Measurements from ENCODE around the gene MCUR1. TPM values are rescaled to one million over a fixed set of nuclear protein-coding genes. Genes with fewer than 3 reads are reported as not detected.
A peak's percentile ranks its signal among the peaks of the same experiment; 100 is the strongest.
"Not testable (repeated sequence)": the region's sequence is repeated elsewhere in the genome, so short reads cannot be mapped to it uniquely, and the experiment has no call there.

The MCUR1 gene, protein sequence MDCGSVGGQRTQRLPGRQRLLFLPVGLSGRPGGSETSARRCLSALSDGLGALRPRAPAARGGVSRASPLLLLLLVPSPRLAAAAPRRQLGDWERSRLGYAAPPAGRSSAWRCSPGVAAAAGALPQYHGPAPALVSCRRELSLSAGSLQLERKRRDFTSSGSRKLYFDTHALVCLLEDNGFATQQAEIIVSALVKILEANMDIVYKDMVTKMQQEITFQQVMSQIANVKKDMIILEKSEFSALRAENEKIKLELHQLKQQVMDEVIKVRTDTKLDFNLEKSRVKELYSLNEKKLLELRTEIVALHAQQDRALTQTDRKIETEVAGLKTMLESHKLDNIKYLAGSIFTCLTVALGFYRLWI
- total RNA-seq = 6.5 and 7.0 TPM in 2 replicates

DNA sequence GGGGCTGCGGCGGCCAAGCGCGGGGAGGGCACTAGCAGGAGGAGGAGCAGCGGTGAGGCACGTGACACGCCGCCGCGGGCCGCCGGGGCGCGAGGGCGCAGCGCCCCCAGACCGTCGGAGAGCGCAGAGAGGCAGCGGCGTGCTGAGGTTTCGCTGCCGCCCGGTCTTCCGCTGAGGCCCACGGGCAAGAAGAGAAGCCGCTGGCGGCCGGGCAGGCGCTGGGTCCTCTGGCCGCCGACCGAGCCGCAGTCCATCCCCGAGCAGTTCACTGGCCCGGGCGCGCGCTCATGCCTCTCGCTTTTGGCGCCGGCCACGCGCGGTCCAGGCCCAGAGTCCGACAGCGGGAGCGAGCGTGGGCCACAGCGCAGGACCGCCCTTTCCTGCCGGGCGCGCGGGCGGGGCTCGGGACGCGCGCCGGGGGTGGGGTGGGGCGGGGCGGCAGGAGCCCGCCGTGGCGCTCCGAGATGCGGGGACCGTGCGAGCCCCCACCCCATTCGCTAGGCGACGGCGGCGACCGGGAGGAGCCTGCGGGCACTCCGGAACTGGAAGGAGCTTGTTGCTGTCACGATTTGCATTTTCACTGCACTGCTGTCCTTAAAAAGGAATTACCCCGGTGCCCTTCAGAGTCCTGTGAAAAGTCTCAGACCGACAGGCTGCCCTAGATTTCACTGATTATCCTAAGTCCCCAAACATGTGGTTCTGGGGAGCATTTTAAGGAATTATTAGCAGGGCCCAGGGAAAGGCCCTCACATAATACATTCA is at the start of gene MCUR1:
Gene MCUR1 (minus strand): TSS at position 382 of the 762 bp plus-strand sequence. CDS start 128 bp downstream, at position 254.
- peak; percentile 52 to 83 for DNase-seq (ENCODE audit: low read depth in 2 of 2)

DNA sequence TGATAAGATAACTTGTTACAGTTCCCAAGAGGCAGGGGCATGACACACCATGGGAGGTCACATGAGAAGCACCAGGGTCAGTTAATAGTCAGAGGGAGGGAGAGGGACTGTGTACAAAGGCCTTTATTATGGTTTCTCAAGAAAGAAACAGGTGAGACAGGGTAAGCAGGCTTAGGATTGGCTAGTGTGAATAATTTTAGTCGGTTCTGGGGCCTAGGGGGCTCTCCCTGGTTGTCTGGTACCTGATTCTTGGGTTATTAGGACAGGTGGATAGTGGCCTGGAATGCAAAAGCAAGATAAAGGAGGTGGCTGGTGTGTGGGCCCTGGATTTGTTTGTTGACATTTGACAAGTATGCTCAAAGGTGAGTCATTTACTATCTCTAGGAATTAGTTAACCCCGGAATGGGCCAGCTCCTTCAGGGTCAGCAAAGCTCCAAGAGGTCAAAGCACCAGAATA is 49.4 kb upstream of the MCUR1 start:
- DNase-seq (ENCODE audit: low read depth in 2 of 2) = no peak

DNA sequence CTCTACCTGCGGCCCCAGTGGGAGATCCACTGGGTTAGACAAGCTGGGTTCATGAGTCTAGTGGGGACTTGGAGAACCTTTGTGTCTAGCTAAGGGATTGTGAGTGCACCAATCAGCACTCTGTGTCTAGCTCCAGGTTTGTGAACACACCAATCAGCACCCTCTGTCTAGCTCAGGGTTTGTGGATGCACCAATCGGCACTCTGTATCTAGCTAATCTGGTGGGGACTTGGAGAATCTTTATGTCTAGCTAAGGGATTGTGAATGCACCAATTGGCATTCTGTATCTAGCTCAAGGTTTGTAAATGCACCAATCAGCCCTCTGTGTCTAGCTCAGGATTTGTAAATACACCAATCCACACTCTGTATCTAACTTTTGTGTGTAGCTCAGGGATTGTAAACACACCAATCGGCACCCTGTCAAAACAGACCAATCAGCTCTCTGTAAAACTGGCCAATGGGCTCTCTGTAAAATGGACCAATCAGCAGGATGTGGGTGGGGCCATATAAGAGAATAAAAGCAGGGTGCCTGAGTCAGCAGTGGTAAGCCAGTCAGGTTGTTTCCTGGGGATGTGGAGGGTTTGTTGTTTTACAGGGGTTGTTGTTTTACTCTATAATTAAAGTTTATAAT is 46.3 kb upstream of the MCUR1 start:
- DNase-seq (ENCODE audit: low read depth in 2 of 2) = not testable (repeated sequence)

DNA sequence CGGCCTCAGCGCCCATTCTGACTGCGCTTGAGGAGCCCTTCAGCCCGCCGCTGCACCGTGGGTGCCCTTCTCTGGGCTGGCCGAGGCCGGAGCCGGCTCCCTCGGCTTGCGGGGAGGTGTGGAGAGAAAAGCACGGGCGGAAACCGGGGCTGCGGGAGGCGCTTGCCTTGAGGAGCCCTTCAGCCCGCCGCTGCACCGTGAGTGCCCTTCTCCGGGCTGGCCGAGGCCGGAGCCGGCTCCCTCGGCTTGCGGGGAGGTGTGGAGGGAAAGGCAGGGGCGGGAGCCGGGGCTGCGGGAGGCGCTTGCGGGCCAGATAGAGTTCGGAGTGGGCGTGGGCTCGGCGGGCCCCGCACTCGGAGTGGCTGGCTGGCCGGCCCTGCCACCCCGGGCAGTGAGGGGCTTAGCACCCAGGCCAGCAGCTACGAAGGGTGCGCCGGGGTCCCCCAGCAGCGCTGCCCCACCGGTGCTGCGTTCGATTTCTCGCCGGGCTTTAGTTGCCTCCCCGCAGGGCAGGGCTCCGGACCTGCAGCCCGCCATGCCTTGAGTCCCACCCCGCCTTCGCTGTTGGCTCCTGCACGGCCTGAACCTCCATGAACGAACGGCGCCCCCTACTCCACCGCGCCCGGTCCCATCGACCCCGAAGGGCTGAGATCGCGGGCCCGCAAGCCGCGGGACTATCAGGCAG is 45.7 kb upstream of the MCUR1 start:
- no peak for DNase-seq (ENCODE audit: low read depth in 2 of 2)

DNA sequence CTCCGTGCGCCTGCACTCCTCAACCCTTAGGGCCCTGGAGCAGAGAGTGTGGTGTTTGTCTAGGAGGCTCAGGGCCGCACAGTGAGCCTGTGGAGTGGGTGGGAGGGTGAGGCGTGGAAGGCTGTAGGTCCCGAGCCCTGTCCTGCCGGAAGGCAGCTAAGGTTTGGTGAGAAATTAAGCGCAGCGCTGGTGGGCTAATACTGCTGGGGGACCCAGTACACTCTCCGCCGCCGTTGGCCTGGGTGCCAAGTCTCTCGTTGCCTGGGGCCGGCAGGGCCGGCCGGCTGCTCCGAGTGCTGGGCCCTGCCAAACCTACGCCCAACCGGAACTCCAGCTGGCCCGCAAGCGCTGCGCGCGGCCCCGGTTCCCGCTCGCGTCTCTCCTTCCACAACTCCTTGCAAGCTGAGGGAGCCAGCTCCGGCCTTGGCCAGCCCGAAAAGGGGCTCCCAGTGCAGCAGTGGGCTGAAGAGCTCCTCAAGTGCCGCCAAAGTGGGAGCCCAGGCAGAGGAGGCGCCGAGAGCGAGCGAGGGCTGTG is 40.4 kb upstream of the MCUR1 start:
- DNase-seq (ENCODE audit: low read depth in 2 of 2) = no peak

DNA sequence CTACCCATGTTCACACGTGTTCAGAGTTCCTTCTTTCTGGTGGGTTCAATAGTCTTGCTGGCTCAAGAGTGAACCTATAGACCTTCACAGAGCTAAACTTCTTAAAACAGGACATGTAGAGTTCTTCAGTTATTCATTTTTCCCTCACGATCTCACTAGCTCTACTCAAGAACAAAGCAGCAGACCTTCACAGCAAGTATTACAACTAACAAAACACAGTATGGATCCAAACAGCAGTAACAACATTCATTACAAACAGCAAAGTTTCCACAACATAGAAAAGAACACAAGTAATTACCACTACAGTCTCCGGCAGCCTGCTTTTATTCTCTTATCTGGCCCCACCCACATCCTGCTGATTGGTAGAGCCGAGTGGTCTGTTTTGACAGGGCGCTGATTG is 39.5 kb upstream of the MCUR1 start:
- no peak for DNase-seq (ENCODE audit: low read depth in 2 of 2)

DNA sequence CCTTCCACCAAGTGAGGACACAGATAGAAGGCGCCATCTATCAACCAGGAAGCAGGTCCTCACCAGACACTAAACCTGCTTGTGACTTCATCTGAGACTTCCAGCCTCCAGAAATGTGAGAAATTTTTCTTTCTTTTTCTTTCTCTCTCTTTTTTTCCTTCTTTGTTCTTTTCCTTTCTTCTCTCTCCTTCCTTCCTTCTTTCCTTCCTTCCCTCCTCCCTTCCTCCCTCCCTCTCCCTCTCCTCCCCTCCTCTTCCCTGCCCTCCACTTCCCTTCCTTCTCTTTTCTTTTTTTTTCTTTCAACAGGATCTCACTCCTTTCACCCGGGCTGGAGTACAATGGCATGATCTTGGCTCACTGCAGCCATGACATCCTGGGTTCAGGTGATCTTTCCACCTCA is 37.4 kb upstream of the MCUR1 start:
- no peak for DNase-seq (ENCODE audit: low read depth in 2 of 2)

DNA sequence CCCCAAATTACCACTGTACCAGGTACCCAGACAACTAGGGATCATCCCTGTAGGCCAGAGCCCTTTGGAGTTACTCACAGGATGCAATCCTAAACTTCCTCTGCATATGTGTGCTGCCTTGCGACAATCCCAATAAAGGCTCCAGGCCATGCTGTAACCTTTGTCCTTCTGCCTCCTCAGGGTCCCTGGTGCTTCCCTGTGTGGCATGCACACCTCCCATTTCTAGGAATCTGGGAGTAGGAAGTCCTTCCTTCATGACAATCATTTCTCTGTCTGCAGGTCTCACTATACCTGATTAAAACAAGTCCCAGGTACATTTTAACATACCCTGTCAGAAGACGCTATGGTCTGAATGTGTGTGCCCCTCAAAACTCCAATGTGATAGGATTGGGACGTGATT is 37.0 kb upstream of the MCUR1 start:
- no peak for DNase-seq (ENCODE audit: low read depth in 2 of 2)

DNA sequence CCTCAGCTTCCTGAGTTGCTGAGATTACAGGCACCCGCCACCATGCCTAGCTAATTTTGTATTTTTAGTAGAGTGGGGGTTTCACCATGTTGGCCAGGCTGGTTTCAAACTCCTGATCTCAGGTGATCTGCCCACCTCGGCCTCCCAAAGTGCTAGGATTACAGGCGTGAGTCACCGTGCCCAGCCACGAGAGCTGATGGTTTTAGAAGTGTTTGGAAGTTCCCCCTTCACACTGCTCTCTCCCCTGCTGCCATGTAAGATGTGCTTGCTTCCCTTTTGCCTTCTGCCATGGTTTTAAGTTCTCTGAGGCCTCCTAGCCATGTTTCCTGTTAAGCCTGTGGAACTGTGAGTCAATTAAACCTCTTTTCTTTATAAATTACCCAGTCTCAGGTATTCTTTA is 36.3 kb upstream of the MCUR1 start:
- DNase-seq (ENCODE audit: low read depth in 2 of 2) = not testable (repeated sequence)

DNA sequence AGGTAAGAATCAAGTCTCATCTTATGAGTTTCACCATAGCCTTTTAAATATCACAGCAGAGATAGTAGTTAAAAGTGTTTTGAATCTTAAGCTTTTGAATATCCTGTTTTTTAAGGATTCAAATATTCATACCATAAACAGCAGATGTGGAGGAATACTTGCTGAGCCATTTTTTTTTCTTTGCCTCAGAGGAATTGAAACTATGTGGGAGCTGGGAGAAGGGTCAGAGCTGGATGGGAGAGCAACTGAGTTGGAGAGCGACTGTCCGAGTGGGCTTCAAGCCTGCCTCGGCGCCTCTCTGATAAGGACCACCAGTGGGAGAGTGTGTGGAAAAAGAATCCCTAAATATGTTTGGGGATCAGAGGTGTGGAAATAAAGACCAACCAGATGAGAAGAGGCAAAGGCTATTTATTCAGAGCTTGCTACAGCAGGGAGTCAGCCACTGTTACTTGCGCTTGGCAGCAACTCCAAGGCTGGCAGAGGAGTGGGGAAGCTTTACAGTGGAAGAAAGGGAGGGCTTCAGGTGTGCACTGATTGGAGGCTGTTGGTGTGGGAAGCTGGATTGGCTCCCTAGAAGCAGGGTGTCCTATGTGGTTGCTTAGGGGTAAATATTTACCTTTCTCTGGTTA is 34.3 kb upstream of the MCUR1 start:
- DNase-seq (ENCODE audit: low read depth in 2 of 2) = no peak

DNA sequence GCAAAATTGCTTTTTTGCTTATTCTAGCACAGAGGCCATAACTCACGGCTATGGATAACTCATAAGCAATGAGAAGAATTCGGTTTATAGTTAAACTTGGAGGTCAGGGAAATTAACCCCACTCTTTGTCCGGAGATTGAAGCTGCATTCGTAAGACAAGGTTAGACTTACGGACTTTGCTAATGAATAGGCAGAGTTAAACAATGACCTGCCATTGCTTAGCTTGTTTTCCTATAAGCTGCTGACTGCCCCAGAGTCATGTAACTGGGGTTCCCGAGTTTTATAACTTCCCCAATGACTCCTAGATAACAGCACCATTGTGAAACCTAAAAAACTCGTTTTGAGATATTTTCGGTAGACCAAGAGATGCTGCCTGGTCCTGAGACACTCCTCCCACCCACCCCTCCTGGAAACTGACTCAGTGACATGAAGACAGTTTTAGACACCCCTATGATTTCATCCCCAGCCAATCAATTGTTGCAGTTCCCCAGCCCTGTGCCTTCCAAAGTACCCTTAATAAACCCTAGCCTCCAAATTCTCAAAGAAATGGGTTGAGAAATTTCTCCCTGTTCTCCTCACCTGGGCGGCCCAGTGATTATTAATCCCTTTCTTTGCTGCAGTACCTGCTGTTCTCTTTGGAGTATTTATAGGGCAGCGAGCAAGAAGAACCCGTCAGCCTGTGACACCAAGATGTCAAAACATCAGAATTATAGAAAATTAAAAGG is 33.1 kb upstream of the MCUR1 start:
- DNase-seq (ENCODE audit: low read depth in 2 of 2) = no peak

DNA sequence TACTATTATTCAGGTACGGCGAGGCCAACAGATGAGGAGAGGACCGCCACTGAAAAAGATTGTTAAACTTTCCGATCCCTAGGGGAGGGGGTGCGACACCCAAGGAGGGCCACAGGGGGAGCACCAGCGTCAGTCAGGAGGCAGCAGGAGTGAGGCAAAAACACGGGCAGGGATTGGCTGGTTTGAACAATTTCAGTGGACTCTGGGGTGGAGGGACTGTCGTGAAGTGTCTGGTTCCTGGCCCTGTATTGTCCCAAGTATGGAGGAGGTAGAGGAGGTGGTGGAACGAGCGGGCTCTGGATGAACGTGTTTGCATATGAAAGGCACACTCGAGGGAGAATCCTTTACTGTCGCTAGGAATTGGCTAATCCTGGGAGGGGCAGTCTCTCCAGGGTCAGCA is 32.5 kb upstream of the MCUR1 start:
- no peak for DNase-seq (ENCODE audit: low read depth in 2 of 2)

DNA sequence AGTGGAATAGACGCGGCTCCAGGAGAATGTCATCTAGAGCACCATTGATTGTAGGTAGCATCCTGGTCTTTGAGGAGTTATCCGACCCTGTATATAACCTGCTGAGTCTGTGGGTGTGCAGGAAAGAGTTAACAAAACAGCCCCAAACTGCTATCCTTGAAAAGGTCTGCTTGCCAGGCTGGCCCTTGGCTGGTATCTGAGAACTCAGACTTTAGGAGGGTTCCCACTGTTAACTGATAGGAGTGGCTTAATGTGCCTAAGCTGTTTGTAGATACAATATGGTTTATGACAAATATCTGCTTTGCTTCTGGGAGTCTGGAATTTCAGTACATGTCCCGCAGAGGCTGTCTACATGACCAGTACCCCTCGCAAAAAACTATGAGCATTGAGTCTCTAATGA is 27.6 kb upstream of the MCUR1 start:
- DNase-seq (ENCODE audit: low read depth in 2 of 2) = no peak

DNA sequence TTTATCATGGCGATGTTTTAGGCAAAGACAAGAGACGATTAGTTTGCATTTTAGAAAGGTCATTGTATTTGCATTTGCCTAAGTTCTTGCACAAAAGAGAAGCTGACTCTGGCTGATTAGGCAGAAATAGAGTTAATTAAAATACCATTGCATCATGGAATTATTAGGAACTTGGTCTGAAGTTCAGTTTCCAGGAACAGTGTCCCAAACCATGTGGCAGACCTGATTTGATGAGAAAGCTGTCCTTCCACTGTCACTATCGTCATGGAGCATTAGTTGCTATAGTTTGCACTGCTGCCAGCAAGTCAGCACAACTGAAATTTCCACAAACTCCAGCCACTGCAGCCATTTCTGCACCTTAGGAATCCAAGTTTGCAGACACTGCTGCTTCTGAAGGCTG is 24.3 kb upstream of the MCUR1 start:
- DNase-seq (ENCODE audit: low read depth in 2 of 2) = no peak

DNA sequence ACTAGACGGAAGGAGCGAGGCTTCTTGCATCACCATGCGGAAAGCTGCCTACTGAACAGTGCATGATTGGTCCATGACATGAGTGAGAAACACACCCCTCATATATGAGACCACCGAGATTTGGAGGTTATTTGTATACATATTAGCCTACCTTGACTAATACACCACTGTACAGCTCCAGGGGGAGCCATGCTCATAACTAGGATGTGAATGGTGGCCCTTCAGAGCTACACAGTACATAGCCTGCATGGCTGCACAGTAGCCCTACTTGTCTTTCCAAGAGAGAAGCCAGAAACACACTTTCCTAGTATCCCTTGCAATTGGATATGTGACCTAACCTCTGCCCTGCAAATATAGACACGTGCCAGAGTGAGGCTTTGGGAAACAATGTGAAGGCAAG is 21.8 kb upstream of the MCUR1 start:
- no peak for DNase-seq (ENCODE audit: low read depth in 2 of 2)

DNA sequence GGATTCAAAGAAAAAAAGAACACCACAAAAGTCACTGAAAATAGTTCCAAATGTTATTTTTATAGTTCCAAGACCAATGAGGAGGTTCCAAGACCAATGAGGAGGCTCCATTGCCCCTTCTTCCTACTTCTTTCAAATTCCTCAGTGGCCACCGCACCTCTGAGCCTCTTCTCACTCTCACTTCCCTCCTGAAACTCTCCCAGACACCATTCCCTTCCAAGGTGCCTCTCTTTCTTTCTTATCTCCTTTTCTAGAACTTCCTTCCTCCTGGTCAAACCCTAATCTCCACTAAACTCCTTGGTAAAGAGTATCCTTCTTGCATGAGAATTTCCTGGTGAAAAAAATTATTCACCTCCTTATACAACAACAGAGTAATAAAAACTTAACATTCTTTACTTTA is 20.4 kb upstream of the MCUR1 start:
- no peak for DNase-seq (ENCODE audit: low read depth in 2 of 2)

DNA sequence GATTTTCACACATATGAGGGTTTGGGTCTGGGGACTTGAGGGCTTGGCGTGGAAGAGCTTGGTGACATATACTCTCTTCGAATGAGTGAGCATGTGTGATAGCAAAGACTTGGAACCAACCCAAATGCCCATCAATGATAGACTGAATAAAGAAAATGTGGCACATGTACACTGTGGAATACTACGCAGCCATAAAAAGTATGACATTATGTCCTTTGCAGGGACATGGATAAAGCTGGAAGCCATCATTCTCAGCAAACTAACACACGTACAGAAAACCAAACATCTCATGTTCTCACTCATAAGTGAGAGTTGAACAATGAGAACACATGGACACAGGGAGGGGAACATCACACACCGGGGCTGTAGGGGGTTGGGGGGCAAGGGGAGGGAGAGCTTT is 19.7 kb upstream of the MCUR1 start:
- DNase-seq (ENCODE audit: low read depth in 2 of 2) = not testable (repeated sequence)

DNA sequence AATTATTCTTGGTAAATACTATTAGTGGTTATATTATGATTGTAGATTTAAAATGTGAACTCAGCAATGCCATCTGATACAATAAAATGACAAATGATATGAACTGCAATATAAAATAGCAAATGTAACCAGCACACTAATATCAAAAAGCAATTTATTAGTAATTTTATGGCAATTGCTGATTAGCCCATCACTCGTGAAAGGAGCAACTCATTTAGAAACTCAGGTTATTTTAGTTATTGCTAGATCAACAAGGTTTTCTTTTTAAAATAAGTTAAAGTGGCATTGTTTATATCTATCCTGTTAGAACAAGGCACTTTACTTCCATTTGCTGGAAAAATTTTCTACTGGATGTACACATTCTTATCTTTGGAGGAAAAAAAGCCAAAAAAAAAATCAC is 18.4 kb upstream of the MCUR1 start:
- DNase-seq (ENCODE audit: low read depth in 2 of 2) = no peak

DNA sequence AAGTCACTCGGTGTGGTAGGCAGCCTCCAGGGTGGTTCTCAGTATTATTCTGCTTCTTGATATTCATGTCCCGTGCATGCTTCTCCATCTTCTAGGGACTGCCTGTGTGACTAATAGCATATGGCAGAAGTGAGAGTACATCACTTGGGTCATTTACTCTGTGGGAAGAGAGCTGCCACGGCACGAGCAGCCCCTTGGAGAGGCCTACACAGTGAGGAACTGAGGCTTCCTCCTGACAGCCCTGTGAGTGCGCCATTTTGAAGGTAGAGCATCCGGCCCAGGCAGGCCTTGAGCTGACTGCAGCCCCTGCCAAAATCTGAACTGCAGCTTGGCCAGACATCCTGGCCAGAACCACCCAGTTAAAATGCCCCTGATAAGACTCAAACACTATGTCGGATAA is 17.3 kb upstream of the MCUR1 start:
- DNase-seq (ENCODE audit: low read depth in 2 of 2) = no peak

DNA sequence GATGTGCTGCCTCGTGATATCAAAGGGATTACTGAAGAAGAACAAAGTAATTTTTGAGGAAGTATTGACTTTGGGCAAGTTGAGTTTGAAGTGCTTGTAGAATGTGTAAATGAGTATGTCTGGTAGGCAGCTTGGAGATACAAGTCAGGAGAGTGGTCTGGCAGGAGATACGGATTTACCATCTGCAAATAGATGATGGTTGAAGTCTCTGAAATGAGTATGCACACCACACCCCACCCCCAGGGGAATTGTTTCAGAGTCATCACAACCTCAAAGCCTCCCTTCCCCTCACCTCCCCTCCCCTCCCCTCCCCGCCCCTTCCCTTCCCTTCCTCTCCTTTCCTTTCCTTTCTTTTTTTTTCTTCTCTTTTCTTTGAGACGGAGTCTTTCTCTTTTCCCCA is 16.4 kb upstream of the MCUR1 start:
- no peak for DNase-seq (ENCODE audit: low read depth in 2 of 2)
